Left lobe of liver (tissue), 2 donors: ENCODE measurements around the gene SIRPB2. TPM values are rescaled to one million over a fixed set of nuclear protein-coding genes. Genes with fewer than 3 reads are reported as not detected.

Source experiments
- ATAC-seq: fragments of 200-7000 bp; cut with Tn5 transposase; one replicate; pipeline ENCODE4 v1.9.1; 2020; ENCODE audit warnings: mild to moderate bottlenecking, moderate library complexity
- DNase-seq: peaks from one replicate; pipeline ENCODE4 v3.0.0-alpha.2; 2020; ENCODE audit warnings: low spot score
- total RNA-seq: library from RNA; stranded (reverse); gene quantifications from one replicate; pipeline ENCODE4 v1.2.1, GENCODE V29; 2021
- donor health status: DM: no; HTN: no; CAD: no; lungs with moderate emphysema.
- donor health status: DM: no; HTN: yes; CAD: no.

Gene SIRPB2
- total RNA-seq = 0.50 TPM

DNA sequence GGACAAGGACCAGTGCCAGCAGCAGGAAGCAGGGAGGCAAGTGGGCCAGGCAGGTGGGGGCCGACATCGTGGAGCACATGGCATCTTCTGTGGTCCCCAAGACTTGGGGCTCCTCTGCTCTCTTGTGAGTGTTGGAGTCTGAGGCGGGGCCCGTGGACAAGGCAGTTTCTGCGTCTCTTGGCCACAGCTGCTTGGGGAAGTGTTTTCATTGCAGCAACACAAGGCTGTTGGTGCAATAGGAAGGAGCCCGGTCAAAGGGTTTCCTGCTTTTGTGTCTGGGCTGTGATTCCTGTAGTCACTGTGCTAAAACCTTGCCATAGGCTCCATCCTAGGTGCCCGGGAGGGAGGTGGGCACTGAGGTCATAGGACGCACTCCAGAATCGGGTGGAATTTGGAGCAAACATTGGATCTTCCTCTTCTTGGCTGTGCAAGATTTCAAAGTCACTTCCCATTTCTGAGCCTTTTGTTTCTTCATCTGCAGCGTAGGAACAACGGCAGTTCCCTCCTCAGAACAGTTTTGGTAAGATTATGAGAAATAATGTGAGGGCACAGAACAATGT lies at the start of gene SIRPB2:
Gene SIRPB2 (minus strand): TSS at position 140 of the 560 bp plus-strand sequence. CDS start 61 bp downstream, at position 79.
- ATAC-seq (peak; percentile 61), DNase-seq (no peak)

DNA sequence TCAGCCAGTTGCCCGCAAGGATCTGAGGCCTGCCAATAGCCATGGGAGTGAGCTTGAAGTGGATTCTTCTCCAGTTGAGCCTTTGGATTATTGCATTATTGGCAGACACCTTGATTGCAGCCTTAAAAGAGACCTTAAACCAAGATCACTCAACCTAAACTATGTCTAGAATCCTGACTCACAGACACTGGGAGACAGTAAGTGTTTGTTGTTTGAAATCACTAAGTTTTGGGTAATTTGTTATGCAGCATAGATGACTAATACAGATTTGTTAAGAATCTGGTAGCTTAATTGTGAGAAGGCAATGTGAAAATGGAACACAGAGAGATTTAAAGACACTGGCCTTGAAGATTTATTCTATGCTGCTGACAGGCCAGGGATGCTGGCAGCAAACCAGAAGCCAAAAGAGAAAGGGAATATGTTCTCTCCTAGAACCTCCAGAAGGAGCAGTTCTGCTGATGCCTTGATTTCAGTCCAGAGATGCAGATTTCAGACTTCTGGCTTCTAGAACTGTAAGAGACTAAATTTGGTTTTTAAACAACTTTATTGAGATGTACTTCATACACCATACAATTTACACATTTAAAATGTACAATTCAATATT lies 48.7 kb upstream of the SIRPB2 start:
- no peak for DNase-seq
- no peak for ATAC-seq

DNA sequence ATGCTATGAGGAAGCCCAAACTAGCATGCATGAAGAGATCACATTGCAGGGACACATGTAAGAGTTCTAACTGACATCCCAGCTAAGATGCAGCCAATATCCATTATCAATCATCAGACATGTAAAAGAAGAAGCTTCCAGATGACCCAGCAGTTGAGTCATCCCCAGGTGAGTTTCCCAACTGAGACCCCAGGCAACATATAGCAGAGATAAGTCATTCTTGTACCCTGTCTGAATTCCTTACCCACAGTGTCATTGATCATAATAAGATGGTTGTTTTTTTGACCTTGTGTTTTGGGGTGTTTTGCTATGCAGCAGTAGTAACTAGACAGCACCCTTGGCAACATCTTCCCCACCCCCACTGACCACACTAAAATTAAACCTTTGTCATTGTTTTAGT lies 47.4 kb upstream of the SIRPB2 start:
- ATAC-seq (no peak), DNase-seq (no peak)

DNA sequence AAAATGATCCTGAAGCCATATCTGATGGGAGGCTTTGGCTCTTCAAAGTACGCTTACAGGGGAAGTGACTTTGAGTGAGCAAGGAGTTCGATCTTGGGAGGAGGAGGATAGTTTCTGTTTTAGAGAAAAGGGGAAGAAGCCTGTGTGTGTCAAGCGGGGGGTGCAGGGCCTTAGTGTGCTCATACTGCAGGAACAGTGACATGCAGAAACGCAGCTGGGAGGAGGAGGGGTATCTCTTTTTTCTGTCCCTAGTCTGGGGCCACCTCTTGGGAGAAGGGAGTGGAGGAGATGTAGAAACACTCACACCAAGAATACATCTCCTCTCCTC lies 46.5 kb upstream of the SIRPB2 start:
- ATAC-seq (peak; percentile 51), DNase-seq (no peak)

DNA sequence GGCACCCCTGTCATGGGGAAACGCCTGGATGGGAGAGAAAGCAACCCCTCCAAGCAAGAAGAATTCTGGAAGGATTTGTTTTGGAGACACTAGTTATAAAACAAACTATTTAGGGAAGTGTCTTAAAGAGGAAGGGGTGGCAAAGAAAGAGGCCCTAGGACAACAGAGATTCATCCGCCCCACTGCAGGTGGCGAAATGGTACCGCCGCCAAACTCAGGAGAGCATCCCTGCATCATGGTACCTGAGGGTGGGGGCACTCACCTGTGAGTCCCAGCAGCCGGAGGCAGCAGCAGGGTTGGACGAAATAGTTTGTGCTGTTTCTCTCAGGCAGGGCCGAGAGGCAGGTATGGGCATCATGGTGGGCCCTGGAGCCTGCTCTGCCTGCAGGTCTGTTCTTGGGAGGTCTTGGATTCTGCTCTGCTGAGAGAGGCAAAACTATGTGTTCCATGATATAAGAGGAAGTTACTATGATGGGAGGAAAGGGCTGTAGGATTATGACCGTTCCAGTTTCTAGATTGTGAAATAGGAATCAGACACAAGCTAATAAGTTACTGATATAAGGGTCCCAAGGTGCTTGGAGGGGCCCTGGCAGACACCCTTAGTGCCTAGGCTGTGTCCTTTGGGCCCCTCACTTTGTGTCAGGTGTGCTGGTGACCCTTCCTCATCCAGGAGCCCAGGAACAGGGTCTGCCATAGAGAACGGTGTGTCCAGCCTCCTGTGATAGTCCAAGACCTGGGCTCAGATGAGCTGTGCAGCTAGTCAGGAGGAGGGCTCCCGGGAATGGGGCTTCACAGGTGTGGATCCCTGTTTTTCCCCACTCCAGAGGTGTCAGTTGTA lies 45.9 kb upstream of the SIRPB2 start:
- no peak for DNase-seq
- no peak for ATAC-seq

DNA sequence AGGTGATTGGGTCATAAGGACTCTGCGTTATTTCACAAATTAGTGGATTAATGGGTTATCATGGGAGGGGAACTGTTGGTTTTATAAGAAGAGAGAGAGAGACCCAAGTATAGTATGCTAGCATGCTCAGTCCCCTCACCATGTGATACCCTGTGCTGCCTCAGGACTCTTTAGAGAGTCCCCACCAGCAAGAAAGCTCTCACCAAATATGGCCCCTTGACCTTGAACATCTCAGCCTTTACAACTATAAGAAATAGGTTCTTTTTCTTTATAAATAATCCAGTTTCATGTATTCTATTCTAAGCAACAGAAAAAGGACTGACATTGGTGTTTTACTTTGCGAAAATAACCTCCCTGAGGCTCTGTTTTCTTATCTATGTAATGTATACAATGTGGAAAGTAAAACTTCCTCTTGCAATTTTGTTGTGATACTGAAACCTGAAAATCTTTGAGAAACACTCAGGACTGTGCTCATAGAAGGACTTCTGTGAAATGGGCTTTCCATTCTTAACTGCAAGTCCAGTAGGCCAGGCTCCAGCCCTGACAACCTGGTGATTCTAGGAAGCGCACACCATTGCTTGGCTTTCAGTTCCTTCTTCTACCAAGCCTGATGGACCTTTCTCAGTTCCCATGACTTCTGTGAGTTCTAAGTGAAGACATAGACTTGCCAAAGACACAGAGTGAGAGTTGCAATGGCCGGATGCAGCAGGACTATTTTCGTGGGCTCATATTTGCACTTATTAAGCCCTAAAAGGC lies 44.4 kb upstream of the SIRPB2 start:
- no peak for DNase-seq
- no peak for ATAC-seq

DNA sequence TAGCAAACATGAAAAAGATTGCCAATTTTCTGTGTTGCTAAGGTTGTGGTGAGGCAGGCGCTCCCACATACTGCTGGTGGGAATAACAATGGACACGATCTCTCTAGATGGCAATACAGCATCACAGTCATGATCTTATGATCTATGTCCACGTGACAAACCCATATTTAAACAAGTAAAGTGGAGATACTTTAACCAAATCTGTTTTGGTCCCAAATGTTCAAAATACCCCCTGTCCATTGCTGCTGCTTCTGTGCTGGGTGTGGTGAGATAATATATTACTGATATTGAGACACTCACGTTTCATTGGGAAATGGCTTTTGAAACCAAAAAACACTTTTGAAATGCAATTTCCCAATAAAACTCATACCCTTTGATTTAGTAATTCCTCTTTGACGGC lies 43.3 kb upstream of the SIRPB2 start:
- no peak for ATAC-seq
- DNase-seq = no peak

DNA sequence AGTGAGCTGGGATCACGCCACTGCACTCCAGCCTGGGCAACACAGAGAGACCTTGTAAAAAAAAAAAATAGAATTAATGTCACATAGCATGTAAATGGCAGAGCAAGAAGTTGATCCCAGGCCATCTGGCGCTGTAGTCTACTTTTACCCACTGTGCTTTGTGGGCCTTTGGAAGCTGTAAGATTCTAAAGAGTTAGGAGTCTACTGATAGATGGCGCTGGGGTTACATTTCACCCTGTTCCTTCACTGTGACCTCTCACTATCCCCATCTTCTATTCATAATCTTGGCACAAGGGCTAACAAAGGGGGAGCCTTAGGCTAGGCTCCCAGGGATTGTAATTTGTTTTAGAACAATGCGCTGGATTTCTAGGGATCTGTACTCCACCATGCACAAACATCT lies 41.8 kb upstream of the SIRPB2 start:
- ATAC-seq = no peak

DNA sequence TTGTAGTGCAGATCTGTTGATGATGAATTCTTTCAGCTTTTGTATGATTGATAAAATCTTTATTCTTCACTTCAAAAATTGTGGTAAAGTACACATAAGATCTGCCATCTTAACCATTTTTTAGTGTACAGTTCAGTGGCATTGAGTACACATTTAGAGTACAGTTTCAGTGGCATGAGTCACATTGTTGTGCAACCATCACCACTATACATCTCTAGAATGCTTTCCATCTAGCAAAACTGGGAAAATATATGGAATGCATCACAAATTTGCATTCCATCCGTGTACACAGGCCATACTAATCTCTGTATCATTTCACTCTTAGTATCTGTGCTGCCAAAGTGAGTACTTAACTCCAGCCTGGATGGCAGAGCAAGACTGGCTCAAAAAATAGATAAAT lies 37.6 kb upstream of the SIRPB2 start:
- ATAC-seq (no peak), DNase-seq (no peak)

More for the DNA sequence above, 41.8 kb upstream of the SIRPB2 start:
- no peak for DNase-seq

DNA sequence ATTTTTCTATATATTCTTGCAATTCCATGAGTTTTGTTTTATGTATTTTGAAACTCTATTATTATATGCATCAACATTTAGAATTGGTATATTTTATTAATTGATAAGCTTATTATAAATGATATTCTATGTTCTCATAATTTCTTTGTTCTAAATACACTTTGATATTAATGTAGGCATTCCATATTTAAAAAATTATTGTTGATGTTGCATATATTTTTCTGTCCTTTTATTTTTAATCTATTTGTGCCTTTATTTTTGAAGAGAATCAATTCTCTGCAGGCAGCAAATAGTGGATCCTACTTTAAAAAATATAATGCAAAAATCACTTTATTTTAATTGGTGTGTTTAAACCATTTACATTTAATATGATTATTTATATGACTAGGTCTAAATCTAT lies 36.7 kb upstream of the SIRPB2 start:
- DNase-seq (no peak), ATAC-seq (no peak)

DNA sequence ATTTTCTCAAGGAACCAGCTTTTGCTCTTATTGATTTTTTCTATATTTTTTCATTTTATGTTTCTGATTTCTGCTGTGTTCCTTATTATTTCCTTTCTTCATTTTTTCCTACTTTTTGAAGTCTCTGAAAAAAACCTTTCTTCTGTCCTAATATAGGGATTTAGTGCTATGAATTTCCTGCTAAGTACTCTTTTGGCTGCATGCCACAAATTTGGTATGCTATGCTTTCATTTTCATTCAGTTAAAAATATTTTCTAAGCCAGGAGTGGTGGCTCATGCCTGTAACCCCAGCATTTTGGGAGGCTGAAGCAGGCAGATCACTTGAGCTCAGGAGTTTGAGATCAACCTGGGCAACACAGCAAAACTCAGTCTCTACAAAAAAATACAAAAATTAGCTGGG lies 35.7 kb upstream of the SIRPB2 start:
- ATAC-seq = no peak
- no peak for DNase-seq

DNA sequence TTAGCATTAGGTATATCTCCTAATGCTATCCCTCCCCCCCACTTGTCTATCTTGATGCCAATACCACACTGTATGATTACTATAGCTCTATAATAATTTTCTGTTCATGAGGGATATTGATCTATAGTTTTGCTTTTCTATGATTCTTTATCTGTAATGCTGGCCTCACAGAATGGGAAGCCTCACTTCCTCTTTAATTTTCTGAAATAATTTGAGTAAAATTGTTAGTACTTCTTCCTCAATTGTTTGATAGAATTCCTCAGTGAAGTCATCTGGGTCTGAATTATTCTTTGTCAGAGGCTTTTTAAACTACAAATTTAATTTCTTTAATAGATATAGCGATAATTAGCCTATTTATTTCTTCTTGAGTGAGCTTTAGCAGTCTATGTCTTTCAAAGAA lies 35.1 kb upstream of the SIRPB2 start:
- ATAC-seq (no peak), DNase-seq (no peak)

DNA sequence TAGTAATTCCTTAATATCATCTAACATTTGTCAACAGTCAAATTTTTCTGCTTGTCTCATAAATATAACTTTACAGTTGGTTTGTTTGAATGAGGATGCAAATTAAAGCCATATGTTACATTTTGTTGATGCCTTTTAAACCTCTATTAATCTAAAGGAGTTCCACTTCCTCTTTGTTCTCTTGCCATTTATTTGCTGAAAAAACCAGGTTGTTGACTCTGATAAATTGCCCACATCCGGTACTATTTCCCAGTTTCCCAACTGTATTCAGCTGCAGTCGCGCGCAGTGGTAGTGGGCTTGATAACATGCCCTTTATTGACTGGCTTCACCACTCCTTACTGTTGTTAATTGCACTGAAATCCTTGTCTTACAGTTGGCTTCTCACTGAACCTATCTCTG lies 32.8 kb upstream of the SIRPB2 start:
- ATAC-seq (no peak), DNase-seq (no peak)

DNA sequence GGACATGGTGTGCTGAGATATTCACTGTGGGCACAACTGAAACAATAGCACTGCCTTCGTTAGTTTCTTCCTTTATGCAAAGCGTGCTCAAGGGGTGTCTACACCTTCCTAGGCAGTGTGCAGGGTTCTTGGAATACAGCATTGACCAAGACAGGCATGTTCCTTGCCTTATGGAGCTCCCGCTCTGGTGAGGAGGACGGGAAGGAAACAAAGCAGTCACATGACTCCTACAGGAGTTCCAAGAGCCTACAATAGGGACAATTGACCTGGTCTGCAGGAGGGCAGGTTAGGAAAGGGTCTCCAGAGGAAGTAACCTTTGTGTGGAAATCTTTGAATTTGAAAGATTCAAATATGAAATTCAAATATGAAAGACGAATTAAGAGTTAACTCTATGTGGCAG lies 25.8 kb upstream of the SIRPB2 start:
- no peak for ATAC-seq
- no peak for DNase-seq

DNA sequence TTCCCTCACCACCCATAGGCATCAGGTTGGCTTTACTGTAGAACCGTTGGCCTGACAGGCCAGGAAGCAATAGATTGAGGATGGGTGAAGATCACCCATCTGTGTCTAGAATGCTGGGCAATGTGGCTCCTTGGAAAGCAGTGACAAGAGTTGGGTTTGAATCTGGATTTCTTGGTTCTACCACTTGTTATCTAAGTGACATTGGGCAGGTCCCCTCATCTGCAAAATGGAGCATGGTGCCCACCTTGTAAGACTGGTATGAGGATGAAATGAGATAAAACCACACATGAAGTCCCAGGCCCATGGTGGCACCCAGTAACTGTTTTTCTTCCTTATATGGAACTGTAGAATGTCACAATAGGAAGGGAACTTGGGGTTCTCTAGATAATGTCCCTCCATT lies 22.6 kb upstream of the SIRPB2 start:
- no peak for ATAC-seq
- no peak for DNase-seq

DNA sequence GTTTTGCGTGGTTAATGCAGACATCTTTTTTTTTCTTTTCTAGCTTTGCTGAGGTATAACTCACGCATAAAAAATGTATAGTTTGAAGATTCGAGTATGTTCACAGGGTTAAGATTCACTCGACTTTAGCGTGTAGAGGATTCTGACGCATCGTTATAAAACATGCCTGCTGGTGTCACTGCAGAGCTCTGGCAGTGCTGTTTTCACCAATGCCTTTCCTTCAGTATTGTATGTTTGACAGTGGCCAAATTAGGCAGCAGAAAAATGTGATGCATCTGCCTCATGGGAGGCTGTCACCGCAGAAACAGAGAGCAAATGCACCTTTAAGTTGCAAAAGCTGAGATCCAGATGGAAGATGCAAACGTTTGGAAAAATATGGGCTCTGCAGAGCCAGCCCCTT lies 18.0 kb upstream of the SIRPB2 start:
- DNase-seq (no peak), ATAC-seq (peak; percentile 55)

DNA sequence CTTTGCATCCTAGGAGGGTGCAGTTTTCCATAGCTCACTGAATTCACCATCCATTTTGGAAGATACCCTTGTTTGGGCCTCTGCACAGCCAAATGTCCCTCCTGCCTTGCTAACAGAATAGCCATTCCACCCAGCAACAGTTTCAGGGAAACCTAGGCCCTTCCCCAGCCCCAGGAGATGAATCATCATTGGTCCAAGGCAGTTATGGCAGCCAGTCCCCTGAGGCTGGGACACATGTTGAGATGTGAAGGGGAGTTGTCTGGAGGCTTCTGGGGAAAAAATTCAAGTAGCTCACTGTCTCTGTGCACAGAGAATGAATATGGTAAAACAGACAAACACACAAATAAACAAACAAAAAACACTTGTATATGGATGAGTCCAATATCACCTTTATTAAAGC lies 17.4 kb upstream of the SIRPB2 start:
- DNase-seq = no peak
- ATAC-seq = no peak

DNA sequence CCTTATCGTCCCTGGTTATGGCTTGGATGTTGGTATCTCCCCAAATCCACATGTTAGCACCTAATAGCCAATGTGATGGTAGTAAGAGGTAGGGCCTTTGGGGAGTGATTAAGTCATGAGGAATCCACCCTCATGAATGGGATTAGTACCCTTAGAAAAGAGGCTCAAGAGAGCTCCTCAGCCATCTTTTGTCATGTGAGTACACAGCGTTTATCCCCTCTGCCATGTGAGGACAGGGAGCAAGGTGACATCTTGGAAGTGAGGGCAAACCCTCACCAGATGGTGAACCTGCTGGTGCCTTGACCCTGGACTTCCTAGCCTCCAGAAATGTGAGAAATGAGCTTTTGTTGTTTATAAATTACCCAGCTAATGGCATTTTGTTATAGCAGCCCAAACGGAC lies 16.1 kb upstream of the SIRPB2 start:
- DNase-seq (no peak), ATAC-seq (no peak)

DNA sequence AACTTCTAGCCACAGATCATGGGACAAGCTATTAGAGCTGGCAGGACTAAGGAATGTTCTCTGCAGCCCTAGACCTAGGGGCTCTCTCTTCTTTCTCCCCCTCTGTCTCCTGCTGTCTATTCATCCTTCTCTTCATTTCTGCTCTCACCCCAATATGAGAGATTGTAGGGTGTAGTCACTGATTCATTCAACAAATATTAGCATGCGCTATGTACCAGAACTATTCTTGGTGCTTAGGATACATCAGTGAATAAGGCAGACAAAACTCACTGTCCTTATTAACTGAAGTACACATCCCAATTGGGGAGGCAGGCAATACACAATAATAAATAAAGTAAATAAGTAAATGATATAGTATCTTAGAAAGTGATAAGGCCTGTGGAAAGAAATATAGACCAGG lies 14.7 kb upstream of the SIRPB2 start:
- ATAC-seq = no peak
- DNase-seq = no peak

DNA sequence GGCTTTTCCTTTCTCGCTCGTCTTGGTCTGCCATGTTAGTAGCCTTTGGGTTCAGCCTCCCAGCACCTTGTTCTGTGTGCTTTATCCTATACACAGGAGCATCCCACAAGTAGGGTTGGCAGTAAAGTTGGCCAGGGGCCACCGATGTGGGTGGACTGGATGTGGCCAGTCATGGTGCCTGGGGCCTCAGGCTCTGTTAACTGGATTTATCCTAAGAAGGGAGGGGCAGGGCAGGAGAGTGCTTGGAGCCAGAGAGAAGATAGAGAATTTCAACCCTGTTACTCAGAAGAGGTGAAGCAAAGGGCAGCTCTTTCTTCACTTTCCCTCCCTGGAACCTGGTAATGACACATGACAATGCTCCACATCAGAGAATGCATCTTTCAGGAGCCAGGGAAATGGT lies 14.1 kb upstream of the SIRPB2 start:
- ATAC-seq (no peak), DNase-seq (no peak)

DNA sequence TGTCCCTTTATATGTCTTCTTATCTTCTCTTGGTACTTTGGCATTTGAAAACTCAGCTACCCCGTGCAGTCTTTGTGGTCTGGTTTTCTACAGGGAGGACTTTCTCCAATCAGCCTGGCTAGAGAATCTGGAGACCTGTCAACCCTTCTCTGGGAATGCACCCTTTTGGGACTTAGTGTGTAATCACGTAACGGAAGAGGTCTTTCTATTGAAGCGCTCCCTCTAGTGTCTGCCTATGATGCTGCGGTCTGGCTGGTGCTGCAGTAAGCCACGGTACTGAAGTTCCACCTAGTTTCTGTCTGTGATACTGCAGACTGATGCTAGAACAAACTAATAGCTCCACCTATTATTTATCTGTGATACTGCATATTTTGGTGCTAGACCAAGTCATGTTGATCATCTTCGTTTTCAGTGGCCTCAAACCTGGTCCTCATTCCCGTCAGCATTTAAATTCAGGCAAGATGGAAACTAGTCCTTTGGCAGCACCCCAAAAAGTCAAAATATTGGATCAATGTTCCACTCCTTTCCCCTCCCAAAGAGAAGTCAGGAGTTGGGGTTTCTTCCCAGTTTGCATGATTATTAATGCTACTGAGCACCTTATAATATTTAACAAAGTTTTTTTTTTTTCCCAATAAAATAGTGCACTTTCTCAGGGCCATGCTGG lies 12.5 kb upstream of the SIRPB2 start:
- DNase-seq (peak; percentile 79), ATAC-seq (peak; percentile 100)
